ENCODE data around the gene P2RX6.
A peak's percentile ranks its signal among the peaks of the same experiment; 100 is the strongest.

P2RX6 gene

DNA sequence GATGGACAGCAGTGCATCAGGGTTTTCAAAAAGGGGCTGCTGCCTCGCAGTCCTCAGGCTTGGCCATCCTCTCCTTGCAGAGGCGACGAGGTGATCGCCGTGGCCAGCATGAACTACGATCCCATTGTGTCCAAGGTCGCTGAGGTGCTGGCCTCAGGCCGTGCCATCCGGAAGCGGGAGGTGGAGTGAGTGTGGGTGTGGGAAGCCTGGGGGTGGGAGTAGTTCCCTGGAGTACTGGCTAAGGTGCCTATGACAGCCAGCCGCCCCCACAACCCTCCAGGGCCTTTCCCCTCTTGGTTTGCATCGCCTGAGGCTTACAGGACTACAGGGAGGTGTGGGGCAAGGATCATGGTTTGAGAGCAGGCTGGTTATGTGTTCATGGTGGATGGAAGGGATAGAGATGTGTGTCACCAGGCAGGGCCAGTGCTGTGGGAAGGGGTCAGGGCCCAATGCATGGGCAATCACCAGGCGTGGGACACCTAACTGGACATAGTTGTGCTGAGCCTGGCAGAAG, 35.0 kb upstream of the P2RX6 start:
- DNase-seq (ENCODE audit: low spot score) (no peak), FAIRE-seq (no peak)

DNA sequence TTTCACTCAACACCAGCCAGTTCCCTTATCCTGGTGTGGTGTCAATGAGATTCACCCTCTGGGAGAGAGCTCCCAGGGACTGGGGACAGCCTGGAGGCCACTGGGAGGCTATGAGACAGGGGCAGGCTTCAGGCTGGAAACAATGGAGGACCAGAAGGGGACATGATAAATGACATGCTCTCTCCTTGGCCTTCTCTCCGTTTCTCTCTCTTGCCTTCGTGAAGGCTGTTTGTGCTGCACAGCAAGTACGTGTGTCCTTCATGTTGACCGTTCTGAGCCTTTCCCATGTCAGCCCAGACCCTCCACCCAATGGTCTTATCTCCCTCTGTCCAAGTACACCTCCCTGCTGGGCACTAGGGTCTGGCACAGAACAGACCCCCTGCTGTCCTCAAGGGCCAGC, 34.4 kb upstream of the P2RX6 start:
- DNase-seq (ENCODE audit: low spot score) (no peak), FAIRE-seq (no peak)

DNA sequence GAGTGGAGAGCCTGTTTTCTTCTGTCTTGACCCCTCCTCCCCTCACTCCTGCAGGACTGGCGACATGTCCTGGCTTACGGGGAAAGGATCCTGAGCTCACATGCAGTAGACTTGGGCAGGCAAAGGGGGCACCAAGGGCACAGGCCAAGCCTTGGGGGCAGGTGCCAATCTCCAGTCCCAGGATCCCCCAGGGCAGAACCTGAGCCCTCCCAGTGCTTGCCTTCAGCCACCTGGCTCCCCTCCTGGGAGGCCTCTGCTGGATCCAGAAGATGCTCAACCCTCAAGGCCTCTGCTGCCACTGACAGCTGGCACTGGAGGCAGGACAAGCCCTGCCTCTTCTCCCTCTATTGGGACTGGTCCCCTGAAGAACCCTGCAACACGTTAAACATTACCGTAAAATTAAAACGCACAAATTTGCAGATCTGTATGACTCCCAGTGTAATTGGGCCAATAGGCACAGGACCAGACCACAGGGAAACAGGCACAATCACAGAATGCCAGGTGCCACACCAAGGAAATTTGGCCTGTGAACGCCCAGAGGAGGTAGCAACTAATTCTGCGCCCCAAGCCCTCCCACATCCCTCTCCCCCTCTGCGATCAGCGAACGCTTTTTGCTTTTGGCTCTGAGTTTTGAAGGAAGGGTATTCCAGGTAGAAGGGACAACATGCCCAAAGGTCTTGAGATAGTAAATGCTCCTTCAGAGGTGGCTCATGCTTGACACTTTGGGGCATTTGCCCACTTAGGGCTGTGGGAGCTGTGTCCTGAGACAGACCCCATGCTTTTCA, 33.8 kb upstream of the P2RX6 start:
- no peak for FAIRE-seq
- no peak for DNase-seq (ENCODE audit: low spot score)

DNA sequence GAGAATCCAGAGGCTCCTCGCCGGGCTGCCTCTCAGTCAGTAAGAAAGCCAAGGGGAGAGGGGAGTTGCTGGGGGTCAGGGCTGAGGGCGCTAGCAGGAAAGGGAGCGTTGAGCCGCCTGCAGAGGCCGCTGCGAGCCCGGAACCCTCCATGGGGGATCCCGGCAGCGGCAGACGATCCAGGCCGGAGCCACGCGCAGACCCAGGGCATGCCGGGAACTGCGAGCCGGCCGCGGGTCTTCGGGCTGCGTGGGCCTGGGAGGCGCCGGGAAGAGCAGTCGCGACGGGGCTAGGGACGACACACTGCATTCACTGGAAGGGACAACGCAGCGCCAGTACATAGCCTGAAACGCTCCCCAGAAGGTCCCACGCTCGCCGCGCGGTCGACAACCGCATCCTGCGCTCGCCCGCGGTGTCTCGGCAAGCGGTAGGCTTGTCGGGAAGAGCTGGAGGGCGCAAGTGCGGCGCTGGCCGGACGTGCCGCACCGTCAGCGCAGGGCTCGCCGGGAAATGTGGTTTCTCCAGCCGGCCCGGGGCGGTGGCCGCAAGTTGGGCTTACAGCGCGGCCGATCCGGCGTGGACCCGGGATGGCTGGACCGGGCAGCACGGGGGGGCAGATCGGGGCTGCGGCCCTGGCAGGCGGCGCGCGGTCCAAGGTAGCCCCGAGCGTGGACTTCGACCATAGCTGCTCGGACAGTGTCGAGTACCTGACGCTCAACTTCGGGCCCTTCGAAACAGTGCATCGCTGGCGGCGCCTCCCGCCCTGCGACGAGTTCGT, 33.0 kb upstream of the P2RX6 start, which contains the start of gene LZTR1:
TSS of gene LZTR1 (plus strand) at position 511 of the 776 bp plus-strand sequence. CDS start at position 586, 75 bp downstream.
- peak; percentile 98 for FAIRE-seq
- peak; percentile 96 for DNase-seq (ENCODE audit: low spot score)

DNA sequence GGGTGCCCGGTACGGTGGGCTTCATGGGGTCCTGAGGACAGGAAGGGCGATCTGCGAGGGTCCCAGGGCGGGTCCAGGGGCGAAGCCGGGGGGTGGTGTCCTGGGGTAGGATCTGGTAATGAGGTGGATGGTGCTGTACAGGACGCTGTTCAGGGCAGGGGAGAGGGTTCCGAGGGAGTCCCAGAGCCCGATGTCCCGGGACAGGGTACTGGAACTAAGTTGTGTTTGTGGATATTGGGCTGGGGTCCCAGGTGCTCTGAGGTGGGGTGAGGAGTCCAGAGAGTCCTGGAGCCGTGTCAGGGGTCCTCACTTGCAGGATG, 32.4 kb upstream of the P2RX6 start:
- no peak for DNase-seq (ENCODE audit: low spot score)
- FAIRE-seq, result no peak

DNA sequence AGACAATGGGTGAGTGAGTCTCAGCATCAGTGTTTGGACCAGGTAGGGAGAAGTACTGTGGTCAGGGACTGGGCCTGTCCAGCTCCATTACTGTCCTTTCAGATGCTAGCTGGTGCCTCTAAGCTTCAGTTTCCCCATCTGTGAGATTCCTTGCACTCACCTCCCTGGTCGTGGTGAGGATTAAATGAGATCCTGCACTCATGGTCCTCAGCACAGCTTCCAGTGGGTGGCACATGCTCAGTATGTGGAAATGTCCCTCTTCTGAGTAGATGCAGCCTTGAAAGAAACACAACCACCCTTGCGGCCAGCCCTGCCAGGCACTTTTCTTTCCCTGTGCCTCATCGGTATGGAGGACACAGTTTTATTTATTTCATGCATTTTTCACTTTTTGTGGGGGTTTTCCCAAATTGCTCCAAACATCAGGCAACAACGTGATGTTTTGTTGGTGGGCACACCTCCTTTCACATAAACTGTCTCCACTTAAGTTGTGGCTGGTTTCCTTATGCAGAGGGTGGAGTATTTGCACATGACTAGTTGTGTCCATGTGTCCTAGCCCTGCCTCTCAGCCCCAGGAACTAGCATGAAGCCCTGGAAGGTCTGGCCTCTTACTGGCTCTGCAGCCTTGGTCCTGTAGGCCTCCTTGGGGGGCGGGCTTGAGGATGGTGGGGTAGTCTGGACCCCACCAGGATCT, 31.7 kb upstream of the P2RX6 start:
- no peak for FAIRE-seq
- DNase-seq (ENCODE audit: low spot score), result no peak

DNA sequence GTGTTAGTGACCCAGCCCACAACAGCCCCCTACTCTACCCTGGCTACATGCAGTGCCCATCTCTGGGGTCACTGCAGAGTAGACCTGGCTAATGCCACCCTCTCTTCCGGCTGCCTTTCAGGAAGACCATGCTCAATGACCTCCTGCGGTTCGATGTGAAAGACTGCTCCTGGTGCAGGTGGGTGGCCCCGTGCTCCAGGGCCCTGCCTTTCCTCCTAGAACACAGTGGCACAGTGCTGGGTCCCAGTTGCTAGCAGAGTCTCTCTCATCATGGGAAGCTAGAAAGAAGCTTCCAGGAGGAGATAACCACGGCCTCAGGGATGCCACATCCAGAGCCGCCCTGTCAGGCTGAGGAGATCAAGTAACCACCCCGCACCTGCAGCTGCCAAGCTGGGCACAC, 29.2 kb upstream of the P2RX6 start:
- FAIRE-seq (no peak), DNase-seq (ENCODE audit: low spot score) (no peak)

DNA sequence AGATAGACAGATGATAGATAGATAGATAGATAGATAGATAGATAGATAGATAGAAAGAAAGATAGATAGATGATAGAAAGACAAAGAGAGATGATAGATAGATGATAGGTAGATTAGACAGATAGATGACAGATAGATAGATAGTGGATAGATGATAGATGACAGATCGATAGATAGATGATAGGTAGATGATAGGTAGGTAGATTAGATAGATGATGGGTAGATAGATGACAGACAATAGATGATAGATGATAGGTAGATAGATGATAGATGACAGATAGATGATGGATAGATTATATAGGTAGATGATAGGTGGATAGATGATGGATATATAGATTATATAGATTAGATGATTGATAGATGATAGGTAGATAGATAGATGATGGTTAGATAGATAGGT, 28.6 kb upstream of the P2RX6 start:
- FAIRE-seq, result no peak
- DNase-seq (ENCODE audit: low spot score), result no peak

DNA sequence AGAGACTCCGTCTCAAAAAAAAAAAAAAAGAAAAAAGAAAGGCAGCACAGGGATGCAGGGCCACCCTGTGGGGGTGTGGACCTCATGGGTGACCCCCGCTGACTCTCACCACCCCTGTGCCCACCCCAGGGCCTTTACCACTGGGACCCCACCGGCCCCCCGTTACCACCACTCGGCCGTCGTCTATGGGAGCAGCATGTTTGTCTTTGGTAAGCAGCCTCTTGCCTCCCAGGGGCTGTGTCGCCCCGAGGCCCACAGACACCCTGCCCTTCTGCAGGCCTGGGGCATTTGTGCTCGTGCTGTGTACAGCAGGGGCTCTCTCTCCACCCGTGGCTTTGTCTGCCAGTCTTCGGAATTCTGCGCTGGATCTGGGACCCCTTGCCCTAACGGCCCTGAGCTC, 27.6 kb upstream of the P2RX6 start:
- DNase-seq (ENCODE audit: low spot score), result no peak
- peak; percentile 35 for FAIRE-seq

DNA sequence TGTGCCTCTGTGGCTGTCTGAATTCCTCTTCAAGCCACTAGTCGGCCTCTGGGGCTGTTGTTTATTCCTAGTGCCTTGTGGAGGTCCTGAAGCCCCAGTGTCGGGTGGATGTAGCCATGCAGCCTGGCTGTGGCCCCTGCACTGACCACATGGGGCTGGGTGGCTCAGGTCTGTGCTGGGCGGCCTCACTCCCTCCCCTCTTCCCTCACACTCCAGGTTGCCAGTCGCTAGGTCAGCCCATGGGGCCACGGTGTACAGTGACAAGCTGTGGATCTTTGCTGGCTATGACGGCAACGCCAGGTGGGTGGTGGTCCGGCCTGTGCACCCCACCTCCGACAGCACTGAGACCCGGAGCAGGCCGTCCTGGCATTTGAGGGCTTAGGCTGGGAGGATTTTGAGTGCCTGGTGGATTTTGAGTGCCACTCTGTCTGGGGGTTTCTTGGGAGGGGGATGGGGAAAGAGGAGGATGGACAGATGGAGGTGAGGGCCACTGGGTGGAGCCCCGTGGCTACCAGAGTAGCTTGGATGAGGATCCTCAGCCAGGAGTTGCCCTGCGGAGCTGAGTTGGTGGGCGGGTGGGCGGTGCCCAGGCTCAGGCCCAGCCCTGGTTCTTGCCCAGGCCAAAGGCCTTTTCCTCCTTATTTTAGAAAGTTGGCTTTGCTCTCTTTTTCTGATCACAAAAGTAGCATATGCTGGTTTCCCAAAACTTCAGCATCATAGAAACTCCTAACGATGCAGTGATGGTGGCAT, 26.2 kb upstream of the P2RX6 start:
- no peak for DNase-seq (ENCODE audit: low spot score)
- peak; percentile 76 for FAIRE-seq

DNA sequence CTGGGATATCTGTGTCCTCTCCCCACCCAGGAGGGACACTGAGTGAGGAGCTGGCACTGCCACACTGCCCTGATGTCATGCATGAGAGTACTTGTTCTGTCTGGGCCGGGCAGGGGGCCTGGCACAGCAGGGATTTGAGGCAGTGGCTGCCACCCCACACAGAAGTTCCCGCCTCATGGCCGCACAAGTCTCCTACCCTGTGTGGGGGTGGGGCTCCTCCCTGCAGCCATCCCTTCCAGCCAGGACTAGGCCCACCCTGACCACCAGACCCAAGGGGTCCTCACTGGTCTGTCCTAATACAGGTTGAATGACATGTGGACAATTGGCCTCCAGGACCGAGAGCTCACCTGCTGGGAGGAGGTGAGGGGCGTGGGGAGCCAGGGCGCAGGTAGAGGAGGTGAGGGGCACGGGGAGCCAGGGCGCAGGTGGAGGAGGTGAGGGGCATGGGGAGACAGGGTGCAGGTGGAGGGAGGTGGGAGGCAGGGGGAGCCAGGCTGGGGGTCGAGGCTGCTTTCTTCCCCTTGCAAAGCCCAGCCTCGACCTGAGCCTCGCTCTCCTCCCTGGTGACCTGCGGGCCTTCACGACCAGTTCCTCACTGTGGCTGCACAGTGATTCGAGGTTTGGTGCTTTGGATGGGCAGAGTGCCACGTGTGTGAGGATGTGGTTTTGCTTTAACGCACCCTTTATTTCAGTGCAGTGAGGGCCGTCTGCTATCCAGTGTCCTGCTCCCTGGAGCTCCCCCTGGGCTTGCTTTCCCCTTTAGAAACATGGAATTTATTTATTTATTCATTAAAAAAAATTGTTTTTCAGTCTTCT, 25.4 kb upstream of the P2RX6 start:
- DNase-seq (ENCODE audit: low spot score) (no peak), FAIRE-seq (peak; percentile 52)

DNA sequence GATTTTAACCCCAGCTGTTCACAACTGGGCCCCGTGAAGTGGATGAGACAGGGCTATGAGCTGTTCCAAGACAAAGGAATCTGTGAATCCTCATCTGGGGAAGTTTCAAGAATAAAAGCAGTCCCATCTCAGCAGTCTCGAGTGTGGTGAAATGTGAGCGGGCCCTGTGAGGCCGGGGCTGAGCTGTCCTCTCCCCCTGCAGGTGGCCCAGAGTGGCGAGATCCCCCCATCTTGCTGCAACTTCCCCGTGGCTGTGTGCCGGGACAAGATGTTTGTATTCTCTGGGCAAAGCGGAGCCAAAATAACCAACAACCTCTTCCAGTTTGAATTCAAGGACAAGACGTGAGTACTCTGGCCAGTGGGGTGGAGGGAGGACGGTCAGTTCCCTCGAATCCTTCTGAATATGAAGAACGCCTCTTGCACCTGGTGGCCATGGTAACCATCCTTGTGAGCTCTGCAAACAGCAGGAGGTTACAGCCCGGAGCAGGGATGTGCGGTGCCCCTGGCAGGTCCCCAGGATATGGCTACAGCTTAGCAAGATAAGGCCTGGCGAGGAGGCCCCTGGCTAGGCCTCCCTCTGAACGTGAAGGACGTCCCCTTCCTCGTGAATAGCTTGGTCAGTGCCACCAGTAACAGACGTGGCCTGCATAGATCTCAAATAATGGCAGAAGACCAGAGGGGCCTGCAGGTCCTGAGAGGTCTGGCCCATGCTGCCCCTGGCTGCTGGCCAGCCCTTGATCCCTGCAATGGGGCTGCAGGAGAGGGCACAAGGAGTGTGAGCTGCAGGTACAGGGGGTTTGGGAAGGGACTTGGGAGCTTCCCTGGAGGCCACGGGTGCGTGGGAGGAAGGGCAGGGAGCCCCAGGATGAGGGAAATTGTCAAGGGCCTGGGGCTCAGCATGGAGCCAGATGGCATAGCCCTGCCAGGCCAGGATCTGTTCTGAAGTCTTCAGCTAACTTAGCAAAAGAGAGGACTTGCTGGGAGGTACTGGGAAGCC, 24.5 kb upstream of the P2RX6 start:
- FAIRE-seq (no peak), DNase-seq (ENCODE audit: low spot score) (no peak)

DNA sequence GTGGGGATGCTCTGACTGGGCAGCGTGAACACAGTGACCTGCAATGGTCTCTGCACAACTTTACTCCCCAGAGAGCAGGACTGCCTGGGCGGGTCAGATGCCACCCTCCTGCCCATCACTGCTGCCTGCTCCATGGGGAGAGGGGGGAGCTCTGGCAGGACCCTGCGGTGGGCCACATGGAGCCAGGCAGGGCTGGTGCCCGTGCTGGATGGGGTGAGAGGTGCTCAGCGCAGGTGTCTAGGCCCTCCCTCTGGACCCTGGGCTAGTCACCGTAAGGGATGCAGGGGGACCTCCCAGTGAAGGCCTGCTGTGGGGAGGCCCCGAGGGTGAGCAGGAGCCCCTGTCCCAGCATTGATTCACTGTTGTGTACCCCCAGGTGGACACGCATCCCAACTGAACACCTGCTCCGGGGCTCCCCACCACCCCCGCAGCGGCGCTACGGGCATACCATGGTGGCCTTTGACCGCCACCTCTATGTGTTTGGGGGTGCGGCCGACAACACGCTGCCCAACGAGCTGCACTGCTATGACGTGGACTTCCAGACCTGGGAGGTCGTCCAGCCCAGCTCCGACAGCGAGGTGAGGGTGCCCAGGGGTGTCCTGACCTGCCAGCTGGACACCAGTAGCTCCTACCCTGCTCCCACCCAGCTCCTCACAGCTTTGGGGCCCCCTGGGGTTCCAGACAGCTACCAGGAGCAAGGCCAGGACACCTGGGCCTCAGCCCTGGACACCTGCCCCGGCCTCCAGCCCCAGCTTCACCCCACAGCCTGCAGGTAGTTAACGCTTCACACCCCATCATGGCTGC, 23.5 kb upstream of the P2RX6 start:
- DNase-seq (ENCODE audit: low spot score), result no peak
- FAIRE-seq, result no peak

DNA sequence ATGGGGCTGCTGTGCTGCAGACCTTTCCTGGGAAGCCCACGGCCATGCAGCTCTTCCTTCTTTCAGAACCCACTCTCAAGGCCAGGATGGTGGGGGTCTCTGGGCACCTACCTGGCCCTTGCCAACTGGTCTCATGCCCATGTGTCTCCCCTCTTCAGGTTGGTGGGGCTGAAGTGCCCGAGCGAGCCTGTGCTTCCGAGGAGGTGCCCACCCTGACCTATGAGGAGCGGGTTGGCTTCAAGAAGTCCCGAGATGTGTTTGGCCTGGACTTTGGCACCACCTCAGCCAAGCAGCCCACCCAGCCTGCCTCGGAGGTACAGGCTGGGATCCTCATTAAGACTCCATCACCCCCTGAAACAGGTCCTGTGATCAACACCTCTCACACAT, 22.9 kb upstream of the P2RX6 start:
- DNase-seq (ENCODE audit: low spot score) (no peak), FAIRE-seq (peak; percentile 13)

DNA sequence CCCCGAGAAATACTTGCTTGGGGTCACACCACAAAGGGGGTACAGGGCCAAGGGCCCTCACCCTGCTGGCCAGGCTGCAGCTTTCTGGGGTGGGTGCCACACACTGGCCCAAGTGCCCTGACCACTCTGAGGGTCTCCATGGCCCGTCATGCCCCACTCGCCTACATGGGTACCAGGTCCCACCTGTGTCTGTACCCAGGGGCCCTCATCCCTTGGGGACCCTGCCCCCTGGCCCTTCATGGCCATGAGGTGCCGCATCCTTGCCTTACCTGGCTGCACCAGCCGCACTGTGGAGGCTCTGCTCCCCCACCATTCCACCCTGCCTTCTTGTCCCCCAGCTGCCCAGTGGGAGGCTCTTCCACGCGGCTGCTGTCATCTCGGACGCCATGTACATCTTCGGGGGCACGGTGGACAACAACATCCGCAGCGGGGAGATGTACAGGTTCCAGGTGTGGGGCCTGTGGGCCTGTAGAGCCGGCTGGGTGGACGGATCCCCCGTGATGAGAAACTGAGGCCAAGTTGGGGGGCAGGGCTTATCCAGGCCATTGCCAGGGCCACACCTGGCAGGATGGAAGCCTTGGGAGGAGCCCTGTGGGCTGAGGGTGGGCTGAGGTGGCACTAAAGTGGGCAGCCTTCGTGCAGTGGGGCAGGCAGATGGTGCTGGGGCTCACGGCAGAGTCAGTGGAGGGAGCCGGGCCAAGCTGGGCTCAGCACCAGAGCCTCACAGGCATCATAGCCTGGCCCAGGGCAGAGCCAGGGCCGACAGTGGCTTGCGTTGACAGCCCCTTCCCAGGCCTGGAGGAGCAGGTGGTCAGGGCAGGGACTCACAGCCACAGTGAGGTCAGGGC, 22.3 kb upstream of the P2RX6 start:
- FAIRE-seq (no peak), DNase-seq (ENCODE audit: low spot score) (no peak)

DNA sequence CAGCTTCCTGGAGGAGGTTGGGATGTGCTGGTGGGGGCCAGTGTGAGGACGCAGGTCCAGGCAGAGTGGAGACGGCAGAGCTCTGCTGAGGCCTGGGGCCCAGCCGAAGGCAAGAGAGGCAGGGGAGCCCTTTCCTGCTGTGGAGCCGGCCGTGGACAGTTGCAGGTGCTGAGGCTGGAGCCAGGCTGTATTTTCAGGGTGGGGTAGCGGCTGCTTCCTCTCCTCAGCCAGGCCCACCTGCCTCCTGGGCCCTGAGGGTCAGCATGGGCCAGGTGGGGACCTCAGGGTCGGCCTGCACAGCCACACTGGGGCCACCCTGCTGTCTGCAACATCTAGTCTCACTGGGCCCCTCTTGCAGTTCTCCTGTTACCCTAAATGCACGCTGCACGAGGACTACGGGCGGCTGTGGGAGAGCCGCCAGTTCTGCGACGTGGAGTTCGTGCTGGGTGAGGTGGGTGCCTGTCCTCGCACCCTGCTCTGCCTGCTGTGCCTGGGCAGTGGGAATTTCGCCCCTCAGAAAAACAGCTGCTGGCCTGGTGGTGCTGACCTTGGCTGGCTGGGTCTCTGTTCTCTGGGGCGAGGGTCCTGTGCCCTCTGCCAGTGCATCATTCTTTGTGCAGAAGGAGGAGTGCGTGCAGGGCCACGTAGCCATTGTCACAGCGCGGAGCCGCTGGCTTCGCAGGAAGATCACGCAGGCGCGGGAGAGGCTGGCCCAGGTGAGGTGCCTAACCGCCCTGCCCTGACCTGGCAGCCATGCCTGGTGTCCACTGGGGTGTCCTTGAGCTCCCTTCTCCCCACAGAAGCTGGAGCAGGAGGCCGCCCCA, 21.4 kb upstream of the P2RX6 start:
- no peak for DNase-seq (ENCODE audit: low spot score)
- no peak for FAIRE-seq
